GM19467 (cell line): ENCODE data around the gene PPM1H.
"Not testable (repeated sequence)": the region's sequence is repeated elsewhere in the genome, so short reads cannot be mapped to it uniquely, and the experiment has no call there.

Source experiments
- ATAC-seq: cut with Tn5 transposase; IDR thresholded peaks from one replicate; pipeline ENCODE4 v1.9.1; 2021; ENCODE audit warnings: mild to moderate bottlenecking, moderate library complexity; ENCODE audit not compliant: unreplicated experiment

The PPM1H gene

GRCh38 chr12:62772416-62772955, 162.5 kb downstream of the PPM1H start:
- no peak for ATAC-seq

GRCh38 chr12:62771828-62772227, 163.1 kb downstream of the PPM1H start:
- ATAC-seq: no peak

DNA sequence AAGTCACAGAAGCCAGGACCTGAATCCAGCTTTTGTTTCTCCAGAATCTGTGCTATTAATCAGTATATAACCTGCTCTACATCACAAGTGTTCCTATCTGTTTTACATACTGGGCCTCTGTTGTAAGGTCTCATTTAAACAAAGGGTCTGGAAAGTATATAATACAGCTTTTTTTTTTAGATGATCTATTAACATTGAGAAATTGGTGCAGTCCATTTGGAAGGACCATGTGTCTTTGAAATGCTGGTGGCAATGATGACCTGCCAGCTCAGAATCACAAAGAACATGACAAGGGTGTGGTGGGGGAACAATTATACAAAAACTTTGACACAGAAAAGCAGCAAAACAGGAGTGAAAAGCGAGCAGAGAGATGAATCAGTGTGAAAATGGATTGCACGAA, 164.6 kb downstream of the PPM1H start:
- ATAC-seq: no peak

DNA sequence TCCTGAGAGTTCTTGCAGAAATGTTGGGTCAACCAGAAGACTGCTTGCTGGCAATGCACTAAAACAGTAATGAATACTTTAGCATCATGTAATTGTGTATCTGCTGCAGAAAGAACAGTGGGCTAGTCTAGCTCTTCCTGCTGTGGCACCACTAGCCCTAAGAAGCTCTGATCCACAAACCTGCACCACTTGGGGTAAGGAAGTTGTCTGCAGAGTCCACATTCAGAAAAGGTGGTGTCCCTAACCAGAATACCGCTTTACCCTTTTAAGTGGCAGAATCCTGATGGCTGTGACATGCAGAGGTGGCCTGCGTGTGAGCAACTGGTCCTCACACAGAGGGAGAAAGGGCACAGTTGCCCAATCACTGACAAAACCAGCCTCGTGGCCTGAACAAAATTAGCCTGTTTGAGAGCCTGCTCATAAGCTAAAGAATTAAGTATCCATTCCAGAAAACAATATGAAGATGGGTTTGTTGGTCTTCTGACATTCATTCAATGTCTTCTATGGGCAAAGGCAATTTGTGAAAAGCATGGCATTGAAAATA, 165.8 kb downstream of the PPM1H start:
- ATAC-seq: no peak

GRCh38 chr12:62767946-62768345, 167.0 kb downstream of the PPM1H start:
- no peak for ATAC-seq

- ATAC-seq: no peak
These were observed 167.5 kb downstream of the PPM1H start for GRCh38 chr12:62767496-62767895.

GRCh38 chr12:62766496-62766895, 168.5 kb downstream of the PPM1H start:
- no peak for ATAC-seq

- no peak for ATAC-seq
These were observed 170.9 kb downstream of the PPM1H start for GRCh38 chr12:62763861-62764645.

GRCh38 chr12:62763312-62763711, 171.6 kb downstream of the PPM1H start:
- ATAC-seq: no peak

DNA sequence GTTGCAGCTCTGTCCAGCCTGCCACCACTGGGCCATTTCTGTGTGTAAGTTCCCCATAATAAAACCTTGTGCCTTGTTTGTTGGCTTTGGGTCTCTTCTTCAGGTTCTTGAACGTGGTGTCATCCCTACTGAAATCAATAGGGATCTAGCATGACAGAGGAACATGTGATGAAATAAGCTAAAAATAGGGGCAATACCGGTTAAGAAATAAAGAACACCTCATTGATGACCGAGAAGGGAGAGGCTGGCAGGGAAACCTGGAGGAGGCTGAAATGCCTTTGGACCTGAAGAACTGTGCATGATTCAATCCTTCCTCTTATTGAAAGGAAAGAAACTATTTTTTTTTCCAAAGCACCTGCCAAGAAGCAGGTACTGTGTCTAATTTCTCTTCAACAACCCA, 172.3 kb downstream of the PPM1H start:
- no peak for ATAC-seq

DNA sequence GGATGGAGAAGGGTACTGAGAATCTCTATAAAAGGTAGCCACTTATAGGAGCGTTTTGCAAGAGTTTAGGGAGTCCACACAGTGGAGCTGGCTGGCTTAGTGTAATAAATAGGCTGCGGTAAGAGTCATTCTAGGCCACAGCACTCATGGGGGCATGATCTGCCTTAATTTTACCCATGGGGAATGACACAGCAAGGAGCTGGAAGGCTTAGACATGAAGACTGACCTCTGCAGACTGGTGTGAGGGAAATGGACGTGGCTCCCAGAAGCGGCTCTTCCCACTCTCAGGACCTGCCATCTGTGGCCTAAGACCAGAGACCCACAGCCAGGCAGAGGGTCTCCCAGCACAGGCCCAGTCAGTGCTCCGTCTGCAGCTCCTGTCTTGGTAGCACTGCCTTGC, 173.3 kb downstream of the PPM1H start:
- ATAC-seq: no peak

GRCh38 chr12:62760779-62761178, 174.2 kb downstream of the PPM1H start:
- ATAC-seq: peak; percentile 97

DNA sequence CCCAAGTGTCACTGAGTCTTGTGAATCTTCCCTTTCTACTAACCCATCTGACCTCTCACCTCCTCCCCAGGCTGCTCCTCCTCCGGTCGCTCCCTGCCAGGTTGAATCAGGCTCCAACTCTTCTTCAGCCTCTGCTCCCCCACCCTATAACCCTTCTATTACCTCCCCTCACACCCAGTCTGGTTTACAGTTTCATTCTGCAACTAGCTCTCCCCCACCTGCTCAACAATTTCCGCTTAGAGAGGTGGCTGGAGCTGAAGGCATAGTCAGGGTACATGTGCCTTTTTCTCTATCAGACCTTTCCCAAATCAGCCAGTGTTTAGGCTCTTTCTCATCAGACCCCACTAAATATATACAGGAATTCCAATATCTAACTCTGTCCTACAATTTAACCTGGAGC, 174.6 kb downstream of the PPM1H start:
- not testable (repeated sequence) for ATAC-seq

GRCh38 chr12:62758216-62758615, 176.7 kb downstream of the PPM1H start:
- ATAC-seq: no peak

DNA sequence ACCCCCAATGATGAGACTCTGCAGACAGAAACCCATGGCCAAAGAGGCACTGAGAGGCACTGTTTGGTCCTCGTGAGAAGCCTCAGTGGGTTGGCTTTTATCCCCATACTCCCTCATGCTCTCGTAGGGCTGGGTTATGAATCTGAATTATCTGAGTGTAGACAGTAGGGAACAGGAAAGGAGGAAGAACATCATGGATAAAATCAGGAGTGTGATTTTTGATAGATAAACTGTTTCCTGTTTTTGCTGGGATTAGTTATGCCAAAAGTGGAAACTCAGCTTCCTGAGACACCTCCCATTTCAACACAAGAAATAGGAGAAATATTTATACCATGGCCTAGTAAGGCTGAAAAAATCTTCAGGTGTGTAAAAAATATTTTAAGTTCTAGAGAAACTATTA, 177.9 kb downstream of the PPM1H start:
- ATAC-seq: no peak

DNA sequence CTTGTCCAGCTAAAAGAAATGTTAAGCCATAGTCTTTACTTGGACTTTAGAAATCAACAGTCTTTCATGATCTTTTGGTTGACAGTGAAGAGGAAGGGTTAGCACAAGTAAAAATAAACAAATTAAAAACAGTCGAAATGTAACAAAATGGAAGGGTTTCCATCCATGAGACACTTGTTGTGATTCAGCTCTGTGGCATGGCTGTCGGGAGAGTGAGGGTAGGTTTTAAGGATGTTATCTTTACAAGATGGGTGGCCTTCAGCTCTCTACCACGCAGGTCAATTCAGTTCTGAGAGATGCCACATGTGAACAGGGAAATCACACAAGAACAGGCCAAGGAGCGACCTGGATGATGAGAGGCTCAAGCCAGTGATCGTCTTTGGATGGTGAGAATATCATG, 180.2 kb downstream of the PPM1H start:
- no peak for ATAC-seq

DNA sequence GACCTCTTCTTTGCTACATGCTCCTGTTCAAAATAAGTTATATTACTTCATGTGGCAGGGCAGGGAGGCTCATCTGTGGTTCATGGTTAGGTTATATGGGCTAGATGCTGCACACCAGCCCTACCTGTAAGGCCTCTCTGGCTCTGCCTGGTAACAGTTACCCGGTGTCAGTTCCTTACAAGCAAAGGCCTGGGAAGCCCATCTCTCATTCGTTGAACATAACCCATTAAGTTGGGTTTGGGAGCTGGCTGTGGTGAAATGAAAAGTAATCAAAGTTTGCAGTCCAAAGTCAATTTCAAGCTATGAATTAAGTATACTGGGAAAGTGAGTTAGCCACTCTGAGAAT, 183.2 kb downstream of the PPM1H start:
- no peak for ATAC-seq

DNA sequence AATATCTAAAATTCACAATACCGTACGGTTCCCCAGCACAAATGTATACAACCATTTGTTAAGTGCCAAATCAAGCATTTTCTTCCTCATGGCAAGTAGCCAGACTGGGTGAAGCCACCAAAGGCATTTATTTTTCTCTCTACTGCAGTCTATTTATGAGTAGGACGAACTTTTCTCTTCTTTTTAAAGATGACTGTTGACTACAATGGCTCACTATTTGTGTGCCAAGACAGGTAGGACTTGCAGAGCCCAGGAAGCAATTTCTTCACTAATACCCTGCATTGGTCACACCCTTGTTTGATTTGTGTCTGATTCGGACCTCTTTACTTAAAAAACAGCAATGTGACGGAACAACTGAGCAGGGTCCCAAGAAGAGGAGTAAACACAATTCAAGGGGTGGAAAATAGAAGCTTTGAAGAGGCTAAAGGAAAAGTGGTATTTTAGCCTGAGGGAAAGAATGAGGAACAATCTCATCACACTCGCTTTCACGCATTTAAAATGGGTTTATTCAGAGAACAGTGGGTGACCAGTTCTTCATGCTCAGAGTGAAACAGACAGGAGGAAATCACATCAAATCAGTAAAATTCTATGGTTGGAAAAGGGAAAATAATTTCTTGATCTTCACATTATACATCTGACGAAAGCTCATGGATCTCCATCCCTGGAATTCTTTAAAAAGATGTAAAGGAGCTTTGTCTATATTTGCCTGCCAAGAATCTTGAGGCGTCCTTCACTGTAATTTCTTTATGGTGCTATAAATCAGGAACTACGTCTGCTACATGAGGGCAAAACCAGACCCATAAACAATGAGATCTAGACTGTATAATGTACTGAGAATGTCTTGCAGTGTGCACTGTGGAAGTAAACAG, 183.8 kb downstream of the PPM1H start:
- no peak for ATAC-seq

- ATAC-seq: no peak
These were observed 185.4 kb downstream of the PPM1H start for GRCh38 chr12:62749586-62749985.

DNA sequence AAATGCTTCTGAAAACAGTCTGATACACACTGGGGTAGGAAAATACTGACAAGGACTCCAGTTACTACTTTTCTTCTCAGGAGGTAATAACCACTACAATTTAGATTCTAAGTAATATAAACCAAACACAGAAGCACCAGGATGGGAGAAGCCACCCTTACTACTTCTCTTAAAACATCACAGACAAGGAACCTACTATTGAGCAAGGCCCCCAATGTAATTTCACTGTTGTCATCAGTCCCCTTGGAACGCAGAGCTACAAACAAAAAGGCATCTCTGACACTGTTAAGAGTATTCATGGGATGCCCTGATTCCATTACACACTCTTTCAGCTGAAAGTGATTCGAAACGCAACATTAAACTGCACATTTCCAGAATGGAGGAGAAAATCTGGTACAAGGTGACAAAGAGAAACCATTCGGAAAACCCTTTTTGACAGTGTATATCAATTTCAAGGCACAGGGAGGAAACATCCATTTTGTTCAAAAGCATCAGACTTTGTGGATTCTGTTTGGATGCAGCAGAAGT, 185.9 kb downstream of the PPM1H start:
- ATAC-seq: no peak

DNA sequence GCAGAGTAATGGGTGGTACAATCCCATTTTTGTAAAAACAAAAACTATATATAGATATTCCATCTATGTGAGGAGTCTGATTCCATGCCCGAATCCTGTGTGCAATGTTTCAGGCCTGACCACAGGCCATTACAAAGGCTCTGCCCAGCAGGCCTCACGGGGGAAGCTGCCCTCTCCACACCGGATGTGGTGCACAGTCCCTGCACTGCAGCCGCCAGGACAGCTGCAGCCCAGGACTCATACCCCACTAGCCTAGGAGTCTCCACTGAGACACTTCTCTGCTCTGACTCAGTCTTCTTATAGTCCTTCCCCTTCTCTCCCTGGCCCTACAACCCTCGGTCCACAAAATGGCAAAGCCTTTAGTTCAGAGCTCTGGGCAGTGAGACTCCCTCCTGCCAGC, 190.4 kb downstream of the PPM1H start:
- peak; percentile 55 for ATAC-seq
